Suppressor macrophage (primary cell): ENCODE data around the gene IGFL1.
"Not testable (repeated sequence)": the region's sequence is repeated elsewhere in the genome, so short reads cannot be mapped to it uniquely, and the experiment has no call there.

Source experiments
- DNase-seq, 4 experiments: peaks; one replicate each; pipeline ENCODE4 v3.0.0-alpha.2; 2020 to 2022

Gene IGFL1

DNA sequence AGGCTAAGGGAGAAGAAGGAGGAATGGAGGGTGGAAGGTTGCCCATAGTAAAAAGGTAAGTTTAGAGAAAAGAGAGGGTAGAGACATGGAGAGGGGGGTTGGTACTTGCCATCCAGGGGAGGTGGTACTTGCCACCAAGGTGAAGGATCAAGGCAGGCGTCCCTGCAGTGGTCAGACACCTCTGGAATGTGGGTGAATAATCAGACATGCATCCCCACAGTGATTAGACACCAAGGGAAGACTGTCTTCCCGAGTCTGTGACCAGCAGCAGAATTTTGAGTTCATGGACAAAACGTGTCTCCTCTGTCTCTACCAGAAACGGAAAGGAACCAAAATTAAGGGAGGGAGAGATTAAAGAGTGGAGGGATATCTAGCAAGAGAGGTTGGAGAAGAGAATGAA lies 27.1 kb upstream of the IGFL1 start:
- no peak for DNase-seq

DNA sequence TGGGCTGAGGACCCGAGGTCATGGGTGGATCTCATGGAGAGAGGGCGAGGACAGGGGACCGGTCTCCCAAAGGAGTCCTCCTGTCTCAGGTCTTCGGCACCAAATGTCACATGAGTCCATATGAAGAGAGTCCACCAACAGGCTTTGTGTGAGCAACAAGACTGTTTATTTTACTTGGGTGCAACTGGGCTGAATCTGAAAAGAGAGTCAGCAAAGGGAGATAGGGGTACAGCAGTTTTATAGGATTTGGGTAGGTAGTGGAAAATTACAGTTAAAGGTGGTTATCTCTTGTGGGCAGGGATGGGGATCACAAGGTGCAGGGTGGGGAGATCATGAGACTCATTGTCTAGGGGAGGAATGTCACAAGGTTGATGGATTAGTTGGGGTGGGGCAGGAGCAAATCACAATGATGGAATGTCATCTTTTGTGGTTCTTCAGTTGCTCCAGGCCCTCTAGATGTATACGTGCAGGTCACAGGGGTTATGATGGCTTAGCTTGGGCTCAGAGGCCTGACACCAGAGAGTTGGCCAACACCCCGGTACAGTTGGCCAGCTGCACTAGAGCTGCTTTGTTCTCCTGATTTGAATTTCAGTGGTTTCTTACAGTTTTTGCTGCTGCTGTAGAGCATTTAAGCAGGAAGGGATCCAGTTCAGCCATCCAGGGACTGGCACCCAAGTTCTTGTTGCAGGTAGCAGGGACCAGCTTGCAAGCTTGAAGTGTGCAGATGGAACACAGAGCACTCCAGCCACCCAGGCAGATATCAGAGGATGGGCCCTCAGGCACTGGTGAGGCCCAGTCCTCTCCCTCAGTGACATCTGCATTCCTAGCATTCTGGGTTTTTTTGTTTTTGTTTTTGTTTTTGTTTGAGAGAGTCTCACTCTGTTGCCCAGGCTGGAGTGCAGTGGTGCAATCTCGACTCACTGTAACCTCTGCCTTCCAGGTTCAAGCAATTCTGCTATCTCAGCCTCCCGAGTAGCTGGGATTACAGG lies 26.4 kb upstream of the IGFL1 start:
- no peak for DNase-seq

DNA sequence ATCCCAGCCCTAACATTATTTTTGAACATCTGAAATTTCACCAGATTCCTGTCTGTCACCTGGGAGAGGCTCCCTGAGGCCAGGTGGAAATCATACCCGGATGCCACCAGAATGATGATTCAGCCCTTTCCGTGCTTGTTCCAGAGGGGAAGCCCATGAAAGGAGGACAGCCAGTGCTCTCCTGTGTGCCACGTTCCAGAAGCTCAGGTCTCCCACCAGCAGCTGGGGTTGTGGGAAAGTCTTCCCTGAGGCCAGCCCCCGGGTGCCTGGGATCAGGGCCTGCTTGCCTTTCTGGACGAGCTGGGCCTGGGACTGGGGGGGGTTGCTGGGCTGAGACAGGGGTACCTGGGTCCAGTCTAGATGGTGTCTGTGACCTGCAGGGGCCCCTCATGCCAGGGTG lies 25.5 kb upstream of the IGFL1 start:
- no peak for DNase-seq

DNA sequence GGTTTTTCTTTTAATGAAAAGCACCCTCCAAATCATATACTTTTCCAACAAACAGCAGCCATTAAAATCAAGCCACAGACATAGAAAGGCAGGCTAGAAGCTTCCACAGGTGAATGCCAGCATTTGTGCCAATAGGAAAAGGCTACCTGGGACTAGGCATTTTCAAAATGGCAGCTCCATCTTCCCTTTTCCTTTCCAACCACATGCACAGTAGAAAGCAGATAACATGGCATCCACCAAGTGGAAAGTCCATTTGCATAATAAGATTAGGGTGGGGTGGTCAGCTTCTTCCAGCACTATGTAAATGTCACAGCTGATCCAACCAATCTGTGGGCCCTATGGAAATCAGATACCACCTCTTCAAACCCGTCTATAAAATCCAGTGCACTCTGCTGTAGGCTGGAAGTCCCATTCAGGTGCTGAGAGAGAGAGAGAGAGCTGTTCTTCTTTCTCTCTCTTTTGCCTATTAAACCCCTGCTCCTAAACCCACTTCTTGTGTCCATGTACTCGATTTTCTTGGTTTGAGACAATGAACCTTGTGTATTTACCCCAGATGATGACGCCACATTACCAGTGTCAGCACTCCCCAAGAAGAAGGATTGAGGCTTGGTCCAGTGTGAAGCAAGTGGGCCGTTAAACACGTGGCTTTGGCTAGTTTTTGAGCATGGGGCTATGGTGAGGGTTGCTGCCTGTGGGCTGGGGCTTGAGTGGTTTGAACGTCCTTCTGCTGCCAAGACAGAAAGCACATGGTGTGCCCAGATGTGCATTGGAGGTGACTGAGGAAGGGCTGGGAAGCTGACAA lies 24.2 kb upstream of the IGFL1 start:
- no peak for DNase-seq

DNA sequence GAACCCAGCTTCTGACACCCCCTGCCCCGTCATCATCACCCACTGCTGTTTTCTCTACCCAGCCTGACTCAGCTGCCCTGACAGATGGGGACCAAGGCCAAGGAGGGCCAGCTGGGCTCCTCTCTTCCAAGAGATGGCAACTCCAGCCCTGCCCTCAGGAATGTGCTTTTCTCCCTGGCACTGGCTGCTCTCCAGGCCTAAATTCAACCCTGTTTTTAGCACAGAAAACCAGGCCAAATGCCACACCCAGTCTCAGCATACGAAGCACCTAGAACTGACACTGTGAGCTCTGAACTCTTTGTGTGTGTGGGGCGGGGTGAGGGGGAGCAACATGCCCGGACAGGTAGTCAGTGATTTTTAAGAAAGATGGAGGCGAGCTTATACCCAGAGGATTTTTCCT lies 23.4 kb upstream of the IGFL1 start:
- DNase-seq, result no peak

DNA sequence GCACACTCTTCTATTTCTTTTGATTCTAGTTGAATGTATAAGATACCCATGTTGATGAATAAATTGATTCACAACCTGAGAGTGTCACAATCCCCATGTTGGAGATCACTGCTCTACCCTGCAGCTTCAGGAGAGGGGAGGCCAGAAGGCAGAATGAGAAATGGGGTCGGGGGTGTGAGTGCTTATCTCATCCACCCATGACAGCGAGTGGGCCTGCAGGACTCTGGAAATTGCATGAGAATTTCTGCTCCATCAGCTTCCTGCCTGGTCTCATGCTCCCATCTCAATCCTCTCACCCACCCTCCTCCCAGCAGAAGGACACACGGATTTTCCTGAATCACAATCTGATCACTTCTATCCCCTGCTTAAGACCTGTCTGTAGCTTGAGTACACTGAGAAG lies 22.9 kb upstream of the IGFL1 start:
- DNase-seq, result peak; percentile 22 to 65 (median 54)

DNA sequence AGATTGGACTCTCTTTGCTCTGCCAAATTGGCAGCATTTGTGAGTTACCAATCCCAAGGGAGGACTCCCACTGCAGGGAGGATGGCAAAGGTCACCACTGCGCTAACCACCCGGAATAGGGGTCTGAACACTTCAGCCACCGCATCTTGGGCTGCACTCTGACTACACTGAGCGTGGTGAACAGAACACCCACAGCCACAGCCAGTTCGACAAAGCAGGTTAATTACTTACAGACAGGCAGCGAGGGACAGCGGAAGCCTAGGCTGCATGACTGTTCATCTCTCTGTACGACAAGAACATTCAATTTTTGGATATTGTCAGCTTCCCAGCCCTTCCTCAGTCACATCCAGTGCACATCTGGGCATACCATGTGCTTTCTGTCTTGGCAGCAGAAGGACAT lies 21.7 kb upstream of the IGFL1 start:
- not testable (repeated sequence) for DNase-seq

DNA sequence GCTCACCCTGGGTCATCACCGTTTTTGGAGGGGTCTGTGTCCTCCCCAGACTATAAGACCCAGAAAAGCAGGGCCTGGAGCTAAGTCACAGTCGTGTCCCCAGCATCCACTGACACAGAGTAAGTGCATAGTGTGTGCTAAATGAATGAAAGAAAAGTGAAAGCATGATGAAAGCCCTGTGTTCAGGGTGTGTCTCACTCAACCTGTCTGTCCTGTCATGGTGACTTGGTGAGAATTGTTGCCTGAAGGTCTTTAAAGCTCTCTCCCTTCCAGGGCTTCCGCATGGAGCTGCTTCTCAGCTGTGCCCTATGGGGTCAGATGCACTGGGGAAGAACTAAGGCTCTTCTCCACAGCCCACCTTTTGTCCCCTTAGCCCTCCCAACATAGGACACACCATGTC lies 20.5 kb upstream of the IGFL1 start:
- no peak for DNase-seq

DNA sequence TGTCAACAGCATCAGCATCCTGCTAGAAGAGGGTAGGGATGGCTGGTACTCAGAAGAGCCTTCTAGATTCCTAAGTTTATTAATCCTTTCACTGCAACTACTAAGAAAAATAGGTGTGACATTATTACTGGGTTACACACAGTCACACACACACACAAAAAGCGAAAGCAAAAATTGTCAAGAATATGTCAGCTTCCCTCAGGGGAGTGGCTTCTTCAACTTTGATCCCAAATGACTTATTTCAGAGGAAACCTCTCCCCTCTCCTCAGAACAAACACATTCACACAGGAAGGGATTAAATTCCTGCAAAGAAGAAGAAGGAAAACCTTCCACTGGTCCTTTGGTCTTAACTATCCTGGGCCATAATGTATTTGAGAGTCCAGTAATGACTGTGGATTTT lies 20.1 kb upstream of the IGFL1 start:
- DNase-seq, result no peak

DNA sequence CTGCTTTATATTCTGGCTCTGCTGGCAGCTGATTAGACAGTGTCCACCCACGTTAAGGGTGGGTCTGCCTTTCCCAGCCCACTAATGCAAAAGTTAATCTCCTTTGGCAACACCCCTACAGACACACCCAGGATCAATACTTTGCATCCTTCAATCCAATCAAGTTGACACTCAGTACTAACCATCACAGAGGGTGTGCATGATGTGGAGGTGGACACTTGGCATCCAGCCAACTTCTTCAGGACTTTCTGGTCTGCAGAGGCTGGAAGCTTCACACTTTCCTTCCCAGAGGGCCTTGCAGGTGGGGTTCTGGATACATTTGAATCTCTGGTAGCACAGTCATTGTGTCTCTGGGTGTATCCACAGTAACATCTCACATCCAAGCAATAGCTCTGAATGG lies 18.9 kb upstream of the IGFL1 start:
- DNase-seq, result no peak

DNA sequence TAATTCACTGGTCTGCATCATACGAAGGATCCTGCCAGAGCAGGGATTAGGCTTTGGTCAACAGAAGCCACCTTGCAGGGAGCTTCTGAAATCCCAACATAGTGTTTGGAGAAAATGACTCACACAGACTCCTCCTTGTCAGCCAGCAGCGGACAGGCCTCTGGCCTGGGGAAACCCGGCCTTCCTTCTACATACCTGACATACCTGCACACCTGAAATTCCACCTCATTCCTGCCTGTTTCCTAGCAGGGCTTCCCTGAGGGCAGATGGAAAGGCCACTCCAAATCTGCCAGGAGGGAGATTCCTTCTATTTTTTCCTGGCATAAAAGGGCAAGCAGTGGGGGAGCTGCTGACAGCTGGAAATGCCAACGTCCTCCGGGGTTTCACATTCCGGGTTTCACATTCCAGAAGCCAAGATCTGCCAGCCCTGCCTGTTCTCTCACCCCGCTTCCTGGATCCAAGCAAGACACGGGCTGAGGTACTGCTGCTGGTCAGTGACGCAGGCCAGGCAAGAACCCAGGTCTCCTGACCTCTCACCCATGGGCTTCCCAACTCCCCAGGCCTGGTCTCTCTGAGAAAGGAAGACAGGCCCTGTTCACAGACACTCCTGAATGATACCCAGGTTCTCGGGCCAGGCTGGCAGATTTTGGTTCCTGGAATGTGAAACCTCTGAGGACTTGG lies 18.2 kb upstream of the IGFL1 start:
- no peak for DNase-seq

DNA sequence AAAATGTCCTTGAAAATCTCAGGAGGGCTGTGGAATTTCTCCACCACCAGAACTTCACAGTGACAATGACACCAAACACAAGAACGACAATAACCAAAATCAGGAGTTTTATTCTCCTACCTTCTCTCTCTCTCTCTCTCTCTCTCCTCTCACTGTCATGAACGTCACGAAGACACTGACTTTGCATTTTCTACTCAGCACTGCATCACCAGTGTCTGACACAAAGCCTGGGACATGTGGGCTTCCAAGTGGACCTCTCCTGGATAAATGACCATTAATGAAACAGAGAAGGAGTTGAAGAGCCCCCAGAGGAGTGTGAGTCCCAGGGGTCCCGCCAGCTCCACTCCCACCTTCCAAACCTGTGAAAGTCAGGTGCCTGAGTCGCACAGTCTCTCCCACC lies 16.9 kb upstream of the IGFL1 start:
- DNase-seq, result not testable (repeated sequence)

DNA sequence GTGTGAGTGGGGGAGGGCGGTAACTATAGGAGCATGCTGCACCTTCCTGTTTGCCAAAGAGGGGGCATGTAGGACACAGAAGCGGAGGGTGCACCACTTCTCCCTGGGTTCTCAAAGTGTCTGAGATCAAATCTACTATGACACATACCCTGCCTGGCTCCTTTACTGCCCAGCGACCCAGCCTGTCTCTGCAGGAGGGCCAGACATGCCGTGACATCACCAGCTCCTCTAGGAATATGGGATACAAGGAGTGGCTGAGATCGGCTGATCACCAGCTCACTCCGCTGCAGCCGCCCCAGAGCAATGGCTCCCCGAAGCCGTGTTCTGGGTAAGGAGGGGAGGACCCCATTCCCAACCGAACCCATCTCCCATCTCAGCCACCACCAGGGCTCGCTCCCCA lies 16.4 kb upstream of the IGFL1 start:
- no peak for DNase-seq

DNA sequence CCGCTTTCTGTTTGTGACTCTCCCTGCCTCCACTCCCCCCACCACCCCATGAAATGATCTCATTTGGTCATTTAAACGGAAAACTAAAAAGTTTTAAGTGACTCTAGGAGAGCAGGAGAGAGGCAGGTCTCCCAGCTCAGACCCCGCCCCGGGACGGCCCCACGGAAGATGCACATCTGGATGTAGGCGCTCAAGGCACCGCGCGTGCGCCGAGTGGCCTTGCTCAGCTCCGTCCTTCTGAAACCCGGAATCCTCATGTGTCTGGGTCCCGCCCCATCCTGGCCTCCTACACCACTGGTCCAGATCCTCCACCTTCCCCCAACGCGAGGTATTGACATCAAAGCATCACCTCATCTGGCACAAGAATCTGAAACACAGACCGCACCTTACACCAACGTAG lies 15.7 kb upstream of the IGFL1 start:
- no peak for DNase-seq

DNA sequence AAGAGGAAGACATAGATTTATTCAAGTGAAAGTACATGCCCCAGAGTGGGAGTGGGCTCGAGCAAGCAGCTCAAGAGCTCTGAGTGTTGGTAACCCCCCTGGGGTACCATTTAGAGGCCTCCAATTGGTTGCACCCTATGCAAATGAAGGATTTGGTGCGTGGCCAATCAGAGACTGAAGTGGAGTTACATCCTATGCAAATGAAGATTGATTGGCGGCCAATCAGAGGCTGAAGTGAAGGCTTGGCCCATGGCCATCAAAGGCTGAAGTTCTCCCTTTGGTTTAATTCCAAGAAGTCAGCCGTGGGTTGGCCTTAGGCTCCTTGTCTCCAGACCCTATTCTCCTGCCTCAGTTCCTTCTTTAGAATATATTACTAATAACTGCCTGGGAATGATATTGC lies 12.9 kb upstream of the IGFL1 start:
- no peak for DNase-seq

DNA sequence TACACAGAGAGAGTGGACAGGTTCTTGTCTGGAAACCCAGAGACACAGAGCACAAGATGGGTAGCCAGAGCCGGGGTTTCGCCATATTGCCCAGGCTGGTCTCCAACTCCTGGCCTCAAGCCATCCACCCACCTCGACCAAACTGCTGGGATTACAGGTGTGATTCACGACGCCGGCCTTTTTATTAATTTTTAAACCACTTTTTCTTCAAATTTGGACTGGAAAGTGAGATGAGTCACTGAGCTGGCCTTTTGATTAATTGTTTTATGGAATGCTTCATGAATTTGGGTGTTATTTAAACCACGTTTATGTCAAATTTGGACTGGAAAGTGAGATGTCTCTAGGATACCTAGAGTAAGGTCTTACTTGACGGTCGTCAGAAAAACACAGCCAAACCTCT lies 12.1 kb upstream of the IGFL1 start:
- no peak for DNase-seq

DNA sequence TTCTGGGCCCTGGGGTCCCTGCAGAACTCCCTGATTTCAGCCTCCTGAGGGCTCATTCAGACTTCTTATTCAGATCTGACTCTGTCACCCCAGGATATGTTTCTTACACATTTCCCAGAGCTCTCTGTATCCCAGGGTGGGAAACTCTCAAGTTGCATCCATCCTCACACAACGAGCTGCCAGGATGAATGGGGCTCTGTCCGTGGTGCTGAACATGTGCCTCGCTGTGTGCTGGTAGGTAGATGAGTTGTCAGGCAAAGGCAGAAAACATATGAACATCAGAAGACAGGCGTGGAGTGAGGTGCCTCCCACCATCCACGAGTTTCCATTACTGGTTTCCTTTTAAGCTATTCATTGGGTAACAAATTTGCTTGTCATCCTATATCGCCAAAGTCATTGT lies 11.4 kb upstream of the IGFL1 start:
- DNase-seq, result peak; percentile 28 to 67 (median 44)

DNA sequence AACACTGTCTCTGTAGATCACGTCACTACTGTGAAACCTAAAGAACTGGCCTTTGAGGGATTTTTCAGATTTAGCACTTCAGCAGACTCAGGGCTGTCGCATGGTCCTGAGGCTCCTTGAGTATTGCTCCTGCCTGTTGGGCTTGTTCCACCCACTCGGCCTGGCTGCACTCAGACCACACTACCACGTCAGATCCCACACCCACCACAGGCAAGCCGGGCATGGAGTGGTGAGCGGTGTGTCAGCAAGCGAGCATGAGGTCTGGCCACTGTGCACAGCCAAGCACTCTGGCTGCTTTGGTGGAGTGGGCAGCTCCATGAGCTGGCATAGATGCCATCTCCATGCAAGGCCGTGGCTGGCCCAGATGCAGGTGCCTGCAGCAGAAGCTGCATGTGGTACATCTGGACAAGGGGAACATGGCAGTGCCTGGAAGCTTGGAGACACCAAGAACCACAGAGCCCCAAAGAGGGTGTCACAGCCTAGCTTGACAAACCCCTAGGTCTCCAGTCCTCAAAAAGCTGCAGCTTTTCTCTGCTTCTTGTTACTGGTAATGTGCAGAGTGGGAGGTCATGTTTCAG lies 9.4 kb upstream of the IGFL1 start:
- no peak for DNase-seq

DNA sequence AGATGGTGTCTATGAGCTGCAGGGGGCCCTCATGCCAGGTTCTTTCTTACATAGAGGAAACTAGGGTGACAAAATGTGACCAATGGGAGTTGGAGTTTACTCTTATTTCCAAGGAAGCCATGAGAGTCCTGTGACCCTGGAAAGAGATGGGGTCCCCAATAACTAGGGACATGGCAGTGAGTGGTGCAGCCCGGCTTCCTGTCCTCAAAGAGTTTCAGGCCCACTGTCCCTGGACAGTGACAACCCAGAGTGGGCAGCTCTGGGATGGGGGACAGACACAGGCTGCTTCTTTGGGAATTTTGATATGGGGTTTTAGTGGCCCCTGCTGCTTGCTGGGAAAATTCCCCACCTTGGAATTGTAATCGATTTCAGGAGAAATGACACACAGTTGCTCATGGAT lies 8.4 kb upstream of the IGFL1 start:
- DNase-seq, result no peak

DNA sequence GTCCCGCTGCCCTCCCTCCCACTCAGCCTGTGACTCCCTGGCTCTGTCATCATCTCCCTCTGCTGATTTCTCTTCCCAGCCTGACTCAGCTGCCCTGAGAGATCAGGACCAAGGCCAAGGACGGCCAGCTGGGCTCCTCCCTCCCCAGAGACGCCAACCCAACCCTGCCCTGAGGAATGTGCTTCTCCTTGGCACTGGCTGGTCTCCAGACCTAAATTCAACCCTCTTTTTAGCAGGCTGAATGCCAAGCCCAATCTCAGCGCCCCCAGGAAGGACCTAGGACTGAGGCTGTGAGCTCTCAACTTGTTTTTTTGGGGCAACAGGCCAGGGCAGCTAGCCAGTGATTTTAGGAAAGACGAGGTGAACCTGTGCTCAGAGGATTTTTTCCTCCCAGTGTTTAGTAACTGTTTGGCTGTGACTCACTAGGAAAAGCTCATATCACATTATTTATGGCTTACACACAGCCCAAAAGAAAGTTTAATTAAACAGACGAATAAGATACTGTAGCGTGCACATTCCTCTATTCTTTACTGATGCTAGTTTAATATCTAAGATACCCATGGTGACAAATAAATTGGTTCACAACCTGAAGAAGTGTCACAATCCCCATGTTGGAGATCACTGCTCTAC lies 7.4 kb upstream of the IGFL1 start:
- peak in 1 of 4 experiments; percentile 16 for DNase-seq

DNA sequence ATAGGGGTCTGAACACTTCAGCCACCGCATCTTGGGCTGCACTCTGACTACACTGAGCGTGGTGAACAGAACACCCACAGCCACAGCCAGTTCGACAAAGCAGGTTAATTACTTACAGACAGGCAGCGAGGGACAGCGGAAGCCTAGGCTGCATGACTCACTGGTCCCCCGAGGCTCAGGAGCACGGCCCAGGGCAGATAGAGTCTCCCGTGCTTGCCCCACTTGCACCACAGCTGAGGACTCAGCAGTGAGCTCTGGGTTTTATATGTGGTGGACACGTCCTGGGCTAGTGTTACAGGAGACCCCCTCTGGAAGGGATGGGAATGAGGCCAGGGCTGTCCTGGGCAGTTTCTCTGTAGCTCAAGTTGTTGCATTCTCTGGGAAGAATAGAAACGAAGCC lies 5.8 kb upstream of the IGFL1 start:
- DNase-seq, result not testable (repeated sequence)

DNA sequence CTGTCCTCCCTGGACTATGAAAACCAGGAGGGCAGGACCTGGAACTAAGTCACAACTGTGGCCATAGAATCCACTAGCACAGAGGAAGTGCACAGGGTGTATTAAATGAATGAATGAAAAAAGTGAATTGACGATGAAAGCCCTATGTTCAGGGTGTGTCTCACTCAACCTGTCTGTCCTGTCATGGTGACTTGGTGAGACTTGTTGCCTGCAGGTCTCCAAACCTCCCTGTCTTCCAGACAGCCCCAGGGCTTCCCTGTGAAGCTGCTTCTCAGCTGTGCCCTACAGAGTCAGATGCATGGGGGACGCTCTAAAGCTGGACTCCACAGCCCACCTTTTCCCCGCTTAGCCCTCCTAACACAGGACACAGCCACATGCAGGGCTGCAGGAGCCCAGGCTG lies 4.8 kb upstream of the IGFL1 start:
- DNase-seq, result no peak
